Measurements from ENCODE around the gene GUCY1A2. TPM values are rescaled to one million over a fixed set of nuclear protein-coding genes. Genes with fewer than 3 reads are reported as not detected.

The GUCY1A2 gene
- polyA plus RNA-seq, 3 donors, result not detected

GRCh38 chr11:106904826-106905225 is 113.5 kb downstream of the GUCY1A2 start:
- no peaks in the 10 kb centered on the region for H3K36me3 Mint-ChIP-seq
- intact Hi-C loops (cut with micrococcal nuclease), result no loop called here
- H3K9me3 Mint-ChIP-seq, result peaks cover 0 to 10% (median 2%) of the 10 kb centered on the region in 7 donors
- no peak overlapping the region for H3K4me2 ChIP-seq (replicated peaks; ENCODE audit: extremely low read depth, low read length, poor library complexity, severe bottlenecking)
- H2AFZ ChIP-seq (ENCODE audit: insufficient read depth, low read depth, low read length, poor library complexity, severe bottlenecking), result no peak overlapping the region
- no peaks in the 10 kb centered on the region for H3K4me1 ChIP-seq (ENCODE audit: control insufficient read depth in 1 of 2, insufficient read depth in 2 of 2, low read length in 2 of 2)
- no peaks in the 10 kb centered on the region for H4K20me1 ChIP-seq (ENCODE audit: insufficient read depth, low read length)
- no peaks in the 10 kb centered on the region for H3K79me2 ChIP-seq (ENCODE audit: insufficient read depth, low read length)
- H3K4me3 Mint-ChIP-seq, result no peak overlapping the region
- H3K27ac Mint-ChIP-seq, result no peak overlapping the region
- DNase-seq, result no peak
- H3K36me3 ChIP-seq (replicated peaks in 1 of 2; ENCODE audit: control insufficient read depth in 1 of 2, insufficient read depth in 2 of 2, low read length in 2 of 2), result no peaks in the 10 kb centered on the region
- H3K27me3 ChIP-seq (ENCODE audit: control insufficient read depth in 2 of 2, insufficient read depth in 2 of 2, low read length in 2 of 2), result no peaks in the 10 kb centered on the region
- no peak overlapping the region for H3K9ac ChIP-seq (ENCODE audit: insufficient read depth, low read length, poor library complexity, severe bottlenecking)
- H3K4me1 Mint-ChIP-seq, result no peaks in the 10 kb centered on the region
- H3K27ac ChIP-seq (ENCODE audit: low read depth in 1 of 2, low read length in 2 of 2), result no peak overlapping the region
- H3K27me3 Mint-ChIP-seq (ENCODE audit: low read depth in 3 of 3), result peaks cover 0 to 1% (median 0%) of the 10 kb centered on the region in 3 donors
- H3K4me3 ChIP-seq (replicated peaks in 1 of 3; ENCODE audit: low read depth in 2 of 3, low read length in 3 of 3), result no peak overlapping the region
- WGBS (ENCODE audit: insufficient coverage), result no CpG with 5 or more reads among the region's 2 CpGs
- no peak for TF ChIP-seq CTCF (IDR thresholded peaks at IDR 0.05)
- H3K9me3 ChIP-seq (replicated peaks in 1 of 2; ENCODE audit: control insufficient read depth in 1 of 2, insufficient read depth in 1 of 2, low read length in 2 of 2), result peaks cover 0 to 3% of the 10 kb centered on the region in 2 donors

GRCh38 chr11:106889718-106890117 is 128.6 kb downstream of the GUCY1A2 start:
- Histone ChIP-seq H3K9me3 (replicated peaks in 1 of 2; ENCODE audit: control insufficient read depth in 1 of 2, insufficient read depth in 1 of 2, low read length in 2 of 2) (peaks cover 0 to 5% of the 10 kb centered on the region in 2 donors), H3K27ac (ENCODE audit: low read depth in 1 of 2, low read length in 2 of 2) (no peak overlapping the region), H3K4me1 (ENCODE audit: control insufficient read depth in 1 of 2, insufficient read depth in 2 of 2, low read length in 2 of 2) (no peaks in the 10 kb centered on the region), H3K4me2 (replicated peaks; ENCODE audit: extremely low read depth, low read length, poor library complexity, severe bottlenecking) (no peak overlapping the region), H2AFZ (ENCODE audit: insufficient read depth, low read depth, low read length, poor library complexity, severe bottlenecking) (no peak overlapping the region), H3K79me2 (ENCODE audit: insufficient read depth, low read length) (no peaks in the 10 kb centered on the region), H3K4me3 (replicated peaks in 1 of 3; ENCODE audit: low read depth in 2 of 3, low read length in 3 of 3) (no peak overlapping the region), H3K9ac (ENCODE audit: insufficient read depth, low read length, poor library complexity, severe bottlenecking) (no peak overlapping the region), H4K20me1 (ENCODE audit: insufficient read depth, low read length) (no peaks in the 10 kb centered on the region), H3K27me3 (ENCODE audit: control insufficient read depth in 2 of 2, insufficient read depth in 2 of 2, low read length in 2 of 2) (no peaks in the 10 kb centered on the region), H3K36me3 (replicated peaks in 1 of 2; ENCODE audit: control insufficient read depth in 1 of 2, insufficient read depth in 2 of 2, low read length in 2 of 2) (no peaks in the 10 kb centered on the region)
- H3K9me3 Mint-ChIP-seq, result peaks cover 0 to 4% (median 3%) of the 10 kb centered on the region in 7 donors
- DNase-seq, result no peak
- H3K27ac Mint-ChIP-seq, result no peak overlapping the region
- no peaks in the 10 kb centered on the region for H3K4me1 Mint-ChIP-seq
- no CpG with 5 or more reads among the region's 1 CpG for WGBS (ENCODE audit: insufficient coverage)
- TF ChIP-seq CTCF (IDR thresholded peaks at IDR 0.05), result no peak
- H3K4me3 Mint-ChIP-seq, result no peak overlapping the region
- no peaks in the 10 kb centered on the region for H3K27me3 Mint-ChIP-seq (ENCODE audit: low read depth in 3 of 3)
- H3K36me3 Mint-ChIP-seq, result no peaks in the 10 kb centered on the region
- intact Hi-C loops (cut with micrococcal nuclease), result no loop called here

All from CD14-positive monocyte (primary cell).